Kidney (tissue), 14 donors: ENCODE measurements around the gene FGFR2. TPM values are rescaled to one million over a fixed set of nuclear protein-coding genes. Genes with fewer than 3 reads are reported as not detected.

Source experiments
- DNase-seq, 5 donors: peaks; one replicate each; pipeline ENCODE4 v3.0.0-alpha.2; 2013 to 2020
- FAIRE-seq: peaks from 2 replicates; lab custom pipeline; 2012; peaks lifted over from hg19 to GRCh38; lab: Jason Lieb, UNC
- H3K27ac ChIP-seq, 2 donors: one replicate each; pipeline ENCODE4 v1.7.0; 2013; ENCODE audit warnings: low read depth in 2 of 2, low read length in 2 of 2, inconsistent platforms in 1 of 2
- H3K27me3 ChIP-seq: one replicate; pipeline ENCODE4 v1.7.1; 2013; ENCODE audit warnings: low read length, inconsistent platforms; ENCODE audit not compliant: control insufficient read depth, insufficient read depth
- H3K36me3 ChIP-seq, 3 donors: one replicate each; pipeline versions ENCODE4 v1.7.0 to v1.7.1; 2013; ENCODE audit warnings: low read length in 3 of 3, control low read depth in 1 of 3, inconsistent platforms in 1 of 3; ENCODE audit not compliant: insufficient read depth in 3 of 3, control insufficient read depth in 2 of 3
- H3K4me1 ChIP-seq, 3 donors: one replicate each; pipeline versions ENCODE4 v1.7.0 to v1.7.1; 2013; ENCODE audit warnings: low read length in 3 of 3, inconsistent platforms in 1 of 3, low read depth in 1 of 3; ENCODE audit not compliant: control insufficient read depth in 2 of 3, insufficient read depth in 2 of 3
- H3K4me3 ChIP-seq, 3 donors: one replicate each; pipeline versions ENCODE4 v1.7.0 to v1.8.1; 2013; ENCODE audit warnings: low read length in 3 of 3, control low read depth in 1 of 3, inconsistent platforms in 1 of 3
- H3K9ac ChIP-seq, 3 donors: one replicate each; pipeline versions ENCODE4 v1.7.0 to v1.7.1; 2013; ENCODE audit warnings: low read length in 3 of 3, control low read depth in 1 of 3, inconsistent platforms in 1 of 3
- H3K9me3 ChIP-seq, 3 donors: one replicate each; pipeline versions ENCODE4 v1.7.0 to v1.7.1; 2013; ENCODE audit warnings: low read length in 3 of 3, control low read depth in 1 of 3, inconsistent platforms in 1 of 3; ENCODE audit not compliant: control insufficient read depth in 2 of 3, insufficient read depth in 1 of 3
- intact Hi-C: fragments of 100-400 bp; cut with DNase I; formaldehyde crosslinking; loops from one replicate; pipeline ENCODE4 v1.11.1; 2022
- polyA plus RNA-seq: library from polyadenylated mRNA; stranded (reverse); fragments of 350-450 nt; fragmentation: Illumina TruSeq; extraction: RNeasy Lipid Tissue Mini Kit (QIAGEN cat#74804); gene quantifications from one replicate; pipeline ENCODE4 v1.2.3, GENCODE V29; 2014; ENCODE audit warnings: low read depth, low replicate concordance; ENCODE audit not compliant: insufficient read depth
- total RNA-seq: library from RNA; stranded (reverse); fragmentation: NEBNext Ultra II Directional; extraction: Animal tissue kit (Norgen Biotek cat#: 25700); gene quantifications from one replicate; pipeline ENCODE4 v1.2.1, GENCODE V29; 2021
- TF ChIP-seq, protein P1 (sequence below): IDR thresholded peaks from 3 replicates; pipeline ENCODE4 v1.5.1; 2012; ENCODE audit warnings: mild to moderate bottlenecking, moderate library complexity, borderline replicate concordance; ENCODE audit not compliant: insufficient read depth; ENCODE audit errors: extremely low read depth
- donor health status: control.
- donor health status: control.
- donor health status: control.
- donor health status: control.
- donor health status: control.
- donor health status: DM: yes; HTN: yes; CAD: no.
- donor health status: Normal renal cell carcinoma (clear cell type).

The FGFR2 gene
- total and polyA plus RNA-seq, 2 donors from 2014 or later, result 20.2 to 59.4 TPM

DNA sequence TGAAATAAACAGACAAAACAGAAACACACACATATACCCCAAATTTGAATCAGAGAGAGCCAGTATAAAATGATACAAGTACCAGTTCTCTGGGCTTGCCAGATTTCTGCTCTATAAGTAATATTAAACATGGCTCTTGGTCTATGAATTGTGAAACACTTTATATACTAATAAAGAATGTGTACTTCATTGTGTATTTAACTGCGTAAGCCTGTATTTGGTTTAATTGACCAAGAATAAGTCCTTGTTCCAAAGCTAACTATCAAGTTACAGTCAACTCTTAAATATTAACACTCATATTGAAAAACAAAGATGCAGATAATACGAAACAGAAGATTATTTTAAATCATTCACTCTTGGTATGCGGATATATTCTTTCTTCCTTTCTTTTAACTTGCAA lies 8.7 kb downstream of the FGFR2 start:
- TF ChIP-seq, protein P1, sequence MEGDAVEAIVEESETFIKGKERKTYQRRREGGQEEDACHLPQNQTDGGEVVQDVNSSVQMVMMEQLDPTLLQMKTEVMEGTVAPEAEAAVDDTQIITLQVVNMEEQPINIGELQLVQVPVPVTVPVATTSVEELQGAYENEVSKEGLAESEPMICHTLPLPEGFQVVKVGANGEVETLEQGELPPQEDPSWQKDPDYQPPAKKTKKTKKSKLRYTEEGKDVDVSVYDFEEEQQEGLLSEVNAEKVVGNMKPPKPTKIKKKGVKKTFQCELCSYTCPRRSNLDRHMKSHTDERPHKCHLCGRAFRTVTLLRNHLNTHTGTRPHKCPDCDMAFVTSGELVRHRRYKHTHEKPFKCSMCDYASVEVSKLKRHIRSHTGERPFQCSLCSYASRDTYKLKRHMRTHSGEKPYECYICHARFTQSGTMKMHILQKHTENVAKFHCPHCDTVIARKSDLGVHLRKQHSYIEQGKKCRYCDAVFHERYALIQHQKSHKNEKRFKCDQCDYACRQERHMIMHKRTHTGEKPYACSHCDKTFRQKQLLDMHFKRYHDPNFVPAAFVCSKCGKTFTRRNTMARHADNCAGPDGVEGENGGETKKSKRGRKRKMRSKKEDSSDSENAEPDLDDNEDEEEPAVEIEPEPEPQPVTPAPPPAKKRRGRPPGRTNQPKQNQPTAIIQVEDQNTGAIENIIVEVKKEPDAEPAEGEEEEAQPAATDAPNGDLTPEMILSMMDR, result no peak
- H3K36me3 ChIP-seq, result peaks cover 0 to 3% (median 0%) of the 10 kb centered on the region in 3 donors
- intact Hi-C loops, result no loop called here
- no peaks in the 10 kb centered on the region for H3K9me3 ChIP-seq
- no peak overlapping the region for H3K4me3 ChIP-seq
- DNase-seq (no peak), FAIRE-seq (no peak)
- H3K9ac ChIP-seq, result no peak overlapping the region
- peaks cover 0 to 4% (median 0%) of the 10 kb centered on the region in 3 donors for H3K4me1 ChIP-seq
- no peak overlapping the region for H3K27ac ChIP-seq
- H3K27me3 ChIP-seq, result no peaks in the 10 kb centered on the region

DNA sequence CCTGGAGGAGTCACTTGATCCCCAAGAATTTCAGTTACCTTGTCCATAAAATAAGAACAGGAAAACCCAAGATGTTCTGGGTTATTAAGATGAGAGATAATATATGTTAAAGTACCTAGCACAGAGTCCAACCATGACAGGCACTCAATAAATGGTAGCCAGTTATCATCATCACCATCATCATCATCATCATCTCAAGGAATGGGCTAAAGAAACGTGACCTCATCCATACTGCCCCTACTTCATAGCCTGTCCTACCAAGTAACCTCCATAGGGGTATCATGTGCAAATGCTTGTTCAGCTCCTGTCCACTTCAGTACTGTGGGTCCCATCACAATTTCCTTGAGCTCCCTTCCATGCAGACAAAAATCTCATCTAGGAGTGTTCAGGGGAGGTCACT lies 14.4 kb downstream of the FGFR2 start:
- H3K27ac ChIP-seq, result no peak overlapping the region
- peaks cover 0 to 10% (median 7%) of the 10 kb centered on the region in 3 donors for H3K4me1 ChIP-seq
- H3K36me3 ChIP-seq, result no peaks in the 10 kb centered on the region
- no peak overlapping the region for H3K4me3 ChIP-seq
- FAIRE-seq (no peak), DNase-seq (no peak)
- H3K27me3 ChIP-seq, result no peaks in the 10 kb centered on the region
- intact Hi-C loops, result no loop called here
- TF ChIP-seq, protein P1, result no peak
- no peaks in the 10 kb centered on the region for H3K9me3 ChIP-seq
- no peak overlapping the region for H3K9ac ChIP-seq

DNA sequence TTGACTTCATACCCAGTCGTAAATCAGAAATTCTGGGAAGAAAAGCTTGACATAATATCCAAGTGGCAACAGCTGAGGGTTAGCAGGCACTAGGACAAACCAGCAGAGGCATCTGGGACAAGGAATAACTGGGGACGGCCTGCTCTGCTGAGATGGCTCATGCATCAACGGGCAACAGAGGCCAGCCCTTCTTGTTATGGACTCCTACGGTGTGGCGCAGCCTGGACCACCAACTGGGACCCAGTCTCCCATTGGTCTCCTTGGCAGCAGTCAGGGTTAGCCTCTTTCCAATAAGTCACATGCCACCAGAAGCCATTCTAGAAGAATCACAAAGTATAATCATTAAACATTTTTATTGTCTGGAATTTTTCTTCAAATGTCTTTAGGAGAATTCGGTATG lies 15.0 kb downstream of the FGFR2 start:
- Histone ChIP-seq H3K9ac (no peak overlapping the region), H3K27me3 (no peaks in the 10 kb centered on the region), H3K4me1 (peaks cover 0 to 12% (median 7%) of the 10 kb centered on the region in 3 donors), H3K36me3 (no peaks in the 10 kb centered on the region), H3K27ac (no peak overlapping the region), H3K9me3 (no peaks in the 10 kb centered on the region), H3K4me3 (no peak overlapping the region)
- DNase-seq (peak in 1 of 5 donors; percentile 18), FAIRE-seq (no peak)
- intact Hi-C loops, result no loop called here
- TF ChIP-seq, protein P1, result no peak
